SK-N-SH (cell line): ENCODE results near the gene PSTPIP1. TPM values are rescaled to one million over a fixed set of nuclear protein-coding genes. Genes with fewer than 3 reads are reported as not detected.

ENCODE experiments used
- CTCF ChIA-PET: fragments of 300-600, 350-600 bp; formaldehyde crosslinking; extraction: SDS; loops from one replicate; lab custom pipeline; 2021; lab: Yijun Ruan, JAX
- POLR2A ChIA-PET: fragments of 350-600 bp; sonication (Branson Sonifier 250); formaldehyde crosslinking; extraction: SDS; loops from one replicate; lab custom pipeline; 2020; ENCODE audit warnings: antibody characterized with exemption, inconsistent platforms; lab: Yijun Ruan, JAX
- DNase-seq: peaks from one replicate; pipeline ENCODE4 v3.0.0; 2012
- H2AFZ ChIP-seq: fragments of 200-600 bp; sonication (generic); 2 replicates; pipeline ENCODE4 v1.8.1; 2016; ENCODE audit warnings: antibody characterized with exemption, mild to moderate bottlenecking, low read depth
- H3F3A ChIP-seq: fragments of 200-600 bp; sonication (generic); replicated peaks from 2 replicates; pipeline ENCODE3; 2016; ENCODE audit warnings: antibody characterized with exemption, mild to moderate bottlenecking; ENCODE audit not compliant: insufficient read depth
- H3K27ac ChIP-seq, 2 experiments: fragments of 200-500 bp in 1 of 2; fragments of 200-600 bp in 1 of 2; sonication (Bioruptor generic) in 1 of 2; sonication (generic), shearing (Covaris generic) in 1 of 2; 2 replicates each; pipeline versions ENCODE4 v1.5.1 to v1.6.1; 2014 to 2016; ENCODE audit warnings: low read depth in 2 of 2, inconsistent platforms in 1 of 2, low read length in 1 of 2, mild to moderate bottlenecking in 1 of 2, mixed read lengths in 1 of 2
- H3K27me3 ChIP-seq: fragments of 200-600 bp; sonication (generic), shearing (Covaris generic); 2 replicates; pipeline ENCODE4 v1.6.1; 2016; ENCODE audit warnings: mixed run types; ENCODE audit not compliant: insufficient read depth
- H3K36me3 ChIP-seq, 2 experiments: fragments of 200-500 bp in 1 of 2; fragments of 200-600 bp in 1 of 2; sonication (Bioruptor generic) in 1 of 2; sonication (generic) in 1 of 2; replicated peaks in 1 of 2; 2 replicates each; pipeline versions ENCODE3 to v1.5.1; 2014 to 2016; ENCODE audit warnings: low read length in 1 of 2, mild to moderate bottlenecking in 1 of 2; ENCODE audit not compliant: insufficient read depth in 2 of 2, control insufficient read depth in 1 of 2
- H3K4me1 ChIP-seq, 2 experiments: fragments of 200-500 bp in 1 of 2; fragments of 200-600 bp in 1 of 2; sonication (Bioruptor generic) in 1 of 2; sonication (generic), shearing (Covaris generic) in 1 of 2; 2 replicates each; pipeline versions ENCODE4 v1.5.1 to v1.6.1; 2014 to 2016; ENCODE audit warnings: low read depth in 1 of 2, low read length in 1 of 2, mixed run types in 1 of 2; ENCODE audit not compliant: insufficient read depth in 2 of 2, control insufficient read depth in 1 of 2
- H3K4me2 ChIP-seq: fragments of 200-600 bp; sonication (generic), shearing (Covaris generic); 2 replicates; pipeline ENCODE4 v1.6.1; 2017; ENCODE audit warnings: mixed run types
- H3K4me3 ChIP-seq, 2 experiments: fragments of 200-500 bp in 1 of 2; fragments of 200-600 bp in 1 of 2; sonication (Bioruptor generic) in 1 of 2; sonication (generic), shearing (Covaris generic) in 1 of 2; 2 replicates each; pipeline versions ENCODE4 v1.5.1 to v1.8.1; 2014 to 2016; ENCODE audit warnings: low read depth in 2 of 2, inconsistent platforms in 1 of 2, low read length in 1 of 2, mild to moderate bottlenecking in 1 of 2, mixed read lengths in 1 of 2, moderate library complexity in 1 of 2
- H3K79me2 ChIP-seq: fragments of 200-600 bp; sonication (generic); 2 replicates; pipeline ENCODE4 v1.8.1; 2017; ENCODE audit warnings: mild to moderate bottlenecking; ENCODE audit not compliant: insufficient read depth
- H3K9ac ChIP-seq: fragments of 200-600 bp; sonication (generic); 2 replicates; pipeline ENCODE4 v1.6.1; 2017; ENCODE audit warnings: mixed run types
- H3K9me2 ChIP-seq: fragments of 200-600 bp; sonication (generic); 2 replicates; pipeline ENCODE4 v1.6.1; 2017; ENCODE audit warnings: mixed run types
- H3K9me3 ChIP-seq: fragments of 200-600 bp; sonication (generic); 2 replicates; pipeline ENCODE4 v1.6.1; 2017; ENCODE audit warnings: mixed run types, mild to moderate bottlenecking, moderate library complexity
- H4K20me1 ChIP-seq: fragments of 200-600 bp; sonication (generic); 2 replicates; pipeline ENCODE4 v1.6.1; 2017; ENCODE audit warnings: mild to moderate bottlenecking, mixed run types; ENCODE audit not compliant: insufficient read depth
- CHD2 ChIP-seq: fragments of 150-350 bp; IDR thresholded peaks from 2 replicates; pipeline ENCODE4 v1.6.1; 2018; ENCODE audit warnings: low read length; ENCODE audit not compliant: partially characterized antibody
- CTCF ChIP-seq: fragments of 200-600 bp; sonication (generic); IDR thresholded peaks from 2 replicates; pipeline ENCODE4 v1.6.1; 2017; ENCODE audit warnings: antibody characterized with exemption, mild to moderate bottlenecking, moderate library complexity
- EP300 ChIP-seq, 2 experiments: IDR thresholded peaks; 2 replicates each; pipeline versions ENCODE4 v1.4.0 to v1.6.1; 2012; ENCODE audit warnings: borderline replicate concordance in 1 of 2, low read depth in 1 of 2, low read length in 1 of 2
- FOXM1 ChIP-seq: IDR thresholded peaks from 2 replicates; pipeline ENCODE4 v1.4.0; 2012; ENCODE audit warnings: low read depth, mild to moderate bottlenecking
- GABPA ChIP-seq: IDR thresholded peaks from 2 replicates; pipeline ENCODE4 v1.4.0; 2012; ENCODE audit warnings: low read depth, mild to moderate bottlenecking
- GATA2 ChIP-seq: sonication (generic); formaldehyde crosslinking; IDR thresholded peaks from 2 replicates; pipeline ENCODE4 v1.5.0; 2020; ENCODE audit warnings: mild to moderate bottlenecking, missing genetic modification reagents
- RAD21 ChIP-seq: IDR thresholded peaks from 2 replicates; pipeline ENCODE4 v1.6.1; 2012; ENCODE audit warnings: mild to moderate bottlenecking, low read length
- TCF12 ChIP-seq: IDR thresholded peaks from 2 replicates; pipeline ENCODE4 v1.4.0; 2012
- WGBS: methylation state at CpG from one replicate; pipeline ENCODE4 v1.1.6; 2017; ENCODE audit warnings: low lambda C conversion rate; 5-methylcytosine and 5-hydroxymethylcytosine counted together
- polyA plus RNA-seq, 3 experiments: library from polyadenylated mRNA; depleted of rRNA; stranded (reverse); fragments of >200 nt; gene quantifications; 2 replicates each; pipeline ENCODE4 v1.2.3, GENCODE V29; 2012

PSTPIP1 gene
- polyA plus RNA-seq, 1 of the 3 experiments (the other 2 are of a cell fraction), result 0.69 TPM

GRCh38 chr15:77014132-77015081 is 19.5 kb downstream of the PSTPIP1 start (continued):
- no peak for TF ChIP-seq CTCF

GRCh38 chr15:77015646-77016320 is 20.9 kb downstream of the PSTPIP1 start:
- ChIA-PET POLR2A (no interaction called here), CTCF (interaction anchor here (0.6 to 3.4 kb wide), 4 partner anchors 9 to 102 kb away, joined by 3 to 20 read pairs (median 4); no protein-coding TSS in a partner anchor)
- no peaks in the 10 kb centered on the region for H3K36me3 ChIP-seq
- DNase-seq, result no peak
- H4K20me1 ChIP-seq, result no peaks in the 10 kb centered on the region
- H3K9me2 ChIP-seq, result no peaks in the 10 kb centered on the region
- no peak overlapping the region for H3K9ac ChIP-seq
- no peaks in the 10 kb centered on the region for H3F3A ChIP-seq
- H3K9me3 ChIP-seq, result no peaks in the 10 kb centered on the region
- no peak overlapping the region for H3K4me2 ChIP-seq
- H3K27me3 ChIP-seq, result no peaks in the 10 kb centered on the region
- H3K27ac ChIP-seq, result no peak overlapping the region
- peaks cover 0 to 23% of the 10 kb centered on the region in 2 experiments; a peak in 1 of 4 replicates for H3K4me1 ChIP-seq
- no peak overlapping the region for H2AFZ ChIP-seq
- no peaks in the 10 kb centered on the region for H3K79me2 ChIP-seq
- no peak overlapping the region for H3K4me3 ChIP-seq
- 79% methylated on average over 17 of the region's 21 CpGs for WGBS
- TF ChIP-seq GABPA, result no peak
- no peak for TF ChIP-seq EP300 (IDR thresholded peaks at IDR 0.05; ENCODE audit: borderline replicate concordance in 1 of 2, low read depth in 1 of 2, low read length in 1 of 2)
- no peak for TF ChIP-seq TCF12
- TF ChIP-seq, all 33 proteins: peak for 0

- Histone ChIP-seq H3K4me1 (peaks cover 1 to 23% of the 10 kb centered on the region in 2 experiments; a peak in 2 of 4 replicates), H4K20me1 (no peaks in the 10 kb centered on the region), H3K9ac (no peak overlapping the region), H3K4me3 (no peak overlapping the region), H3F3A (no peaks in the 10 kb centered on the region), H3K27me3 (no peaks in the 10 kb centered on the region), H3K79me2 (no peaks in the 10 kb centered on the region), H3K9me3 (no peaks in the 10 kb centered on the region), H3K27ac (no peak overlapping the region), H3K9me2 (no peaks in the 10 kb centered on the region), H2AFZ (no peak overlapping the region), H3K4me2 (no peak overlapping the region), H3K36me3 (no peaks in the 10 kb centered on the region)
- TF ChIP-seq GATA2 (CRISPR knock-in tag) (no peak), CHD2 (no peak), RAD21 (no peak), FOXM1 (no peak)
- ChIA-PET CTCF (interaction anchor here (0.7 to 1.8 kb wide), 3 partner anchors 9 to 35 kb away, joined by 3 to 4 read pairs (median 3); no protein-coding TSS in a partner anchor), POLR2A (no interaction called here)
- WGBS, result no CpG with 5 or more reads among the region's 3 CpGs
- no peak for DNase-seq
Observed at GRCh38 chr15:77016321-77016695, 21.4 kb downstream of the PSTPIP1 start.
